ENCODE measurements around the gene GPR158. TPM values are rescaled to one million over a fixed set of nuclear protein-coding genes. Genes with fewer than 3 reads are reported as not detected.

GPR158 gene
- total RNA-seq, 4 donors from 2014 or later, result 0.18 TPM; not detected in 3

DNA sequence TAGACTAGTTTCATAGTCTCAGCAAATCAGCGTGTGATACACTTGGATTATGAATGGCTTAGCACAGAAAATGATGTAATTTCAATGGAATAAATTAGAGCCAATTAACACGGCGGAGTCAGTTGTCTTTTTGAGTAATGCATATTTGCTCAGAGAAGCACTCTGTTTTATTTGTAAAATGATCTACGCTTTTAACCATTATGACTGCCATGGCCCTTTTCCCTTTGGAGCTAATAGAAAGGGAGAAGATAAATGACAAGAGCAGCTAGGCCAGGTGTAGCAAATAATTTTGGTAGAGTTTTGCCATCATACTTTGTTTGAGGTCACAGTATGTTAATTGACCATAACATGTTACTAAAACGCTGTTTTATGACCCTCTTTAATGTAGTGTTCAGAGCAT is 86.8 kb downstream of the GPR158 start:
- Histone ChIP-seq H3K9me3 (no peaks in the 10 kb centered on the region), H3K4me3 (no peak overlapping the region), H3K36me3 (no peaks in the 10 kb centered on the region), H3K27ac (no peak overlapping the region), H3K27me3 (no peaks in the 10 kb centered on the region), H3K4me1 (no peaks in the 10 kb centered on the region)
- TF ChIP-seq POLR2AphosphoS5 (IDR thresholded peaks at IDR 0.05), result no peak
- TF ChIP-seq, protein P1, sequence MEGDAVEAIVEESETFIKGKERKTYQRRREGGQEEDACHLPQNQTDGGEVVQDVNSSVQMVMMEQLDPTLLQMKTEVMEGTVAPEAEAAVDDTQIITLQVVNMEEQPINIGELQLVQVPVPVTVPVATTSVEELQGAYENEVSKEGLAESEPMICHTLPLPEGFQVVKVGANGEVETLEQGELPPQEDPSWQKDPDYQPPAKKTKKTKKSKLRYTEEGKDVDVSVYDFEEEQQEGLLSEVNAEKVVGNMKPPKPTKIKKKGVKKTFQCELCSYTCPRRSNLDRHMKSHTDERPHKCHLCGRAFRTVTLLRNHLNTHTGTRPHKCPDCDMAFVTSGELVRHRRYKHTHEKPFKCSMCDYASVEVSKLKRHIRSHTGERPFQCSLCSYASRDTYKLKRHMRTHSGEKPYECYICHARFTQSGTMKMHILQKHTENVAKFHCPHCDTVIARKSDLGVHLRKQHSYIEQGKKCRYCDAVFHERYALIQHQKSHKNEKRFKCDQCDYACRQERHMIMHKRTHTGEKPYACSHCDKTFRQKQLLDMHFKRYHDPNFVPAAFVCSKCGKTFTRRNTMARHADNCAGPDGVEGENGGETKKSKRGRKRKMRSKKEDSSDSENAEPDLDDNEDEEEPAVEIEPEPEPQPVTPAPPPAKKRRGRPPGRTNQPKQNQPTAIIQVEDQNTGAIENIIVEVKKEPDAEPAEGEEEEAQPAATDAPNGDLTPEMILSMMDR (IDR thresholded peaks at IDR 0.05), result no peak
- 66% methylated on average over 5 of the region's 5 CpGs for WGBS
- no peak for DNase-seq (ENCODE audit: low spot score in 2 of 2)

DNA sequence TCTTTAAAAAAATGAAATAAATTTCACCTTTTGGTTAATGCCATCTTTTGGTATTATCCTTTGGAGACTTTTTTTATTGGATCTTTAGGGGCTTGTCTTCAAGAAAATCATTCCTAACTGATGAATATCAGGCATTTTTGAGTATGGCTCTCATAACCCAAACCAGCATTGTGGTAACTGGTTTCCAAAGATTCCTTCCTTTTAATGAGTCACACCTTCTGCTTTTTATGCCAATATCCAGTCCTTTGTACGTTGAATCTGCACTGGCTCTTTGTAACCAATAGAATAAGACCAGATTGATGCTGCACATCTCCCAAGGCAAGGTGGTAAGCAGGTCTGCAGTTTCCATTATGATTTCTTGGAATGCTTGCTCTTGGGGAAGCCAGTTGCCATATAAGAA is 89.1 kb downstream of the GPR158 start:
- H3K36me3 ChIP-seq, result no peaks in the 10 kb centered on the region
- H3K4me3 ChIP-seq, result no peak overlapping the region
- TF ChIP-seq EP300 (IDR thresholded peaks at IDR 0.05) (no peak), POLR2AphosphoS5 (IDR thresholded peaks at IDR 0.05) (no peak), POLR2A (IDR thresholded peaks at IDR 0.05) (no peak)
- TF ChIP-seq, protein P1 (IDR thresholded peaks at IDR 0.05), result no peak
- H3K9me3 ChIP-seq, result no peaks in the 10 kb centered on the region
- no peaks in the 10 kb centered on the region for H3K27me3 ChIP-seq
- DNase-seq (ENCODE audit: low spot score in 2 of 2), result no peak
- H3K27ac ChIP-seq, result no peak overlapping the region
- no peaks in the 10 kb centered on the region for H3K4me1 ChIP-seq
- 53% methylated on average over 1 of the region's 1 CpG for WGBS

DNA sequence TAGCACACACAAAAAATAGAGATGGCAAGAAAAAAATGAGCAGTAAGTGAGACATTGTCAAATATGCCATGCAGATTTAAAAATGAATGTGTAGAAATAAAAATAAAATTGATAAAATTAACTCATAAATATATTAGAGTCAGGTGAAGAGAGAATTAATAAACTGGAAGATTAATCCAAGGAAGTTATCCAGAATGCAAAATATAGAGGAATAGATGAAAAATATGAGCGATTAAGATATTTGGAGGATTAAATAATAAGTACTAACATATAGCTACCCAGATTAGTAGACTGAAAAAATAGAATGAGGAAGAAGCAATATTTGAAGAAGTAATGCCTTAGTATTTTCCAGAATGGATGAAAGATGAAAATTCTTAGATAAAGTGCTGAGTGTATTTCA is 103.4 kb downstream of the GPR158 start:
- Histone ChIP-seq H3K4me1 (no peaks in the 10 kb centered on the region), H3K36me3 (no peaks in the 10 kb centered on the region), H3K27ac (no peak overlapping the region), H3K9me3 (peaks cover 5% of the 10 kb centered on the region), H3K4me3 (no peak overlapping the region), H3K27me3 (no peaks in the 10 kb centered on the region)
- 91% methylated on average over 1 of the region's 1 CpG for WGBS
- TF ChIP-seq, protein P1 (IDR thresholded peaks at IDR 0.05), result no peak
- TF ChIP-seq EP300 (IDR thresholded peaks at IDR 0.05) (no peak), POLR2A (IDR thresholded peaks at IDR 0.05) (no peak), POLR2AphosphoS5 (IDR thresholded peaks at IDR 0.05) (no peak)
- DNase-seq (ENCODE audit: low spot score in 2 of 2), result no peak

DNA sequence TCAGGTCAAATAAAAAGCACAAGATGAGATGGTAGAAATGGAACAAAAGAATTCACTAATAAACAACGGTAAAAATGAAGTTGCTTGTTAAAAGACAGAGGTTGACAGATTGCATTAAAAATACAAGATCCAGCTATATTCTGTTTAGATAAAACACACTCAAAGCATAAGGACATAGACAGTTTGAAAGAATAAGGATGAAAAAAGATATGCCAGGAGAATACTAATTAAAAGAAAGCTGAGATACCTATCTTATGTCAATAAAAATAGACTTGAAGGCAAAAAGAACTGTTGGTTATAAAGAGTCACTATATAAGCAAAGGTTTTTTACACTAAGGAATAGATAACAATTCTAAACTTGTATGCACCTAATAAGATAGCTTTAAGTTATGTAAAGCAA is 105.3 kb downstream of the GPR158 start:
- Histone ChIP-seq H3K27ac (no peak overlapping the region), H3K27me3 (no peaks in the 10 kb centered on the region), H3K4me3 (no peak overlapping the region), H3K36me3 (no peaks in the 10 kb centered on the region), H3K4me1 (no peaks in the 10 kb centered on the region), H3K9me3 (peaks cover 5% of the 10 kb centered on the region)
- WGBS, result 93% methylated on average over 1 of the region's 1 CpG
- DNase-seq (ENCODE audit: low spot score in 2 of 2), result no peak
- TF ChIP-seq EP300 (IDR thresholded peaks at IDR 0.05) (no peak), POLR2A (IDR thresholded peaks at IDR 0.05) (no peak), POLR2AphosphoS5 (IDR thresholded peaks at IDR 0.05) (no peak)
- TF ChIP-seq, protein P1 (IDR thresholded peaks at IDR 0.05), result no peak

DNA sequence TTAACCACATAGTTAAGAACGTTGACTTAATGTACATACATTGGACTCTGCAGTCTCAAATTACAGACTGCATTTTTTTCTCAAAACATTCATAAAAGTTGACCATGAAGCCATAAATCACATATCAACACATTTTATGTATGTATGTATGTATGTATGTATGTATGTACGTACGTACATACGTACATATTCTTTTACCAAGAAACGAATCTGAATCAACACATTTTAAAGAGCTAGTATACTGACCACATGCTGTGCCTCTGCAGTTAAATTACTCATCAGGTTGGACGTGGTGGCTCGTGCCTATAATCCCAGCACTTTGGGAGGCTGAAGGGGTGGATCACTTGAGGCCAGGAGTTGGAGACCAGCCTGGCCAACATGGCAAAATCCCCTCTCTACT is 105.8 kb downstream of the GPR158 start:
- WGBS, result 79% methylated on average over 7 of the region's 7 CpGs

More for the DNA sequence above, 105.8 kb downstream of the GPR158 start:
- DNase-seq (ENCODE audit: low spot score in 2 of 2), result no peak
- no peak overlapping the region for H3K27ac ChIP-seq
- no peak overlapping the region for H3K4me3 ChIP-seq
- no peaks in the 10 kb centered on the region for H3K36me3 ChIP-seq
- no peaks in the 10 kb centered on the region for H3K4me1 ChIP-seq
- no peaks in the 10 kb centered on the region for H3K27me3 ChIP-seq
- TF ChIP-seq EP300 (IDR thresholded peaks at IDR 0.05), result no peak
- TF ChIP-seq, protein P1 (IDR thresholded peaks at IDR 0.05), result no peak
- TF ChIP-seq POLR2AphosphoS5 (IDR thresholded peaks at IDR 0.05), result no peak
- peaks cover 10% of the 10 kb centered on the region for H3K9me3 ChIP-seq
